GM23248 (cell line): ENCODE results near the gene RHBG.

Source experiments
- EZH2 ChIP-seq: fragments of 200-600 bp; sonication (generic); IDR thresholded peaks from 2 replicates; pipeline ENCODE4 v1.6.1; 2018; ENCODE audit warnings: antibody characterized with exemption, mild to moderate bottlenecking; ENCODE audit not compliant: insufficient read depth, poor library complexity, severe bottlenecking
- EZH2phosphoT487 ChIP-seq: fragments of 200-600 bp; sonication (generic); IDR thresholded peaks from 2 replicates; pipeline ENCODE4 v1.6.1; 2018; ENCODE audit warnings: antibody characterized with exemption, moderate library complexity, mild to moderate bottlenecking, low read depth; ENCODE audit not compliant: insufficient read depth

- no peak for TF ChIP-seq EZH2phosphoT487
- no peak for TF ChIP-seq EZH2
Measured at GRCh38 chr1:156320560-156320959, 48.5 kb upstream of the RHBG start.
